ENCODE data around the gene SLC25A21.

DNA sequence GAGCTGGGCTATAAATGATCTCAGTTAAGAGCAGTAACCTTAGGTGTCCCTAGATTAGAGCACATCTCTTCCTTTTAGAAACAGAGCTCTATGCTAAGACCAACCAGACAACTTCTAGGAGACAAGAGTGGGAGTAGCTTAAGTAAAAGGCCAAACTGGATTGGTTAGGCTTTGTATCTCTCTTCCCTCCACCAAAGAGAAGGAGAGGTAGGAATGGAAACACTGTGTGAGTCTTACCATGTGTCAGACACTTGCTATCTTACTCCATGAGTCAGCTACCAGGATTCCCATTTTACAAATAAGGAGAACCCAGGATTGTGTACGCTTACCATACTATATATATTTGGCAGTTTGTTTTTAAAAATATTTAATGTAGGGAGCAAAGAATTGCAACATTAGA, 387.9 kb downstream of the SLC25A21 start:
- TF ChIP-seq, protein P1, sequence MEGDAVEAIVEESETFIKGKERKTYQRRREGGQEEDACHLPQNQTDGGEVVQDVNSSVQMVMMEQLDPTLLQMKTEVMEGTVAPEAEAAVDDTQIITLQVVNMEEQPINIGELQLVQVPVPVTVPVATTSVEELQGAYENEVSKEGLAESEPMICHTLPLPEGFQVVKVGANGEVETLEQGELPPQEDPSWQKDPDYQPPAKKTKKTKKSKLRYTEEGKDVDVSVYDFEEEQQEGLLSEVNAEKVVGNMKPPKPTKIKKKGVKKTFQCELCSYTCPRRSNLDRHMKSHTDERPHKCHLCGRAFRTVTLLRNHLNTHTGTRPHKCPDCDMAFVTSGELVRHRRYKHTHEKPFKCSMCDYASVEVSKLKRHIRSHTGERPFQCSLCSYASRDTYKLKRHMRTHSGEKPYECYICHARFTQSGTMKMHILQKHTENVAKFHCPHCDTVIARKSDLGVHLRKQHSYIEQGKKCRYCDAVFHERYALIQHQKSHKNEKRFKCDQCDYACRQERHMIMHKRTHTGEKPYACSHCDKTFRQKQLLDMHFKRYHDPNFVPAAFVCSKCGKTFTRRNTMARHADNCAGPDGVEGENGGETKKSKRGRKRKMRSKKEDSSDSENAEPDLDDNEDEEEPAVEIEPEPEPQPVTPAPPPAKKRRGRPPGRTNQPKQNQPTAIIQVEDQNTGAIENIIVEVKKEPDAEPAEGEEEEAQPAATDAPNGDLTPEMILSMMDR (tag by site-specific recombination; IDR thresholded peaks at IDR 0.05), result no peak
- TF ChIP-seq ZNF791 (tag by site-specific recombination; IDR thresholded peaks at IDR 0.05) (no peak), SCRT2 (tag by site-specific recombination; IDR thresholded peaks at IDR 0.05) (no peak), ZNF24 (tag by site-specific recombination; IDR thresholded peaks at IDR 0.05) (no peak), ZNF266 (tag by site-specific recombination; IDR thresholded peaks at IDR 0.05; ENCODE audit: low read depth) (no peak), ZNF274 (IDR thresholded peaks at IDR 0.05; ENCODE audit: low read length) (no peak), ZNF274 (tag by site-specific recombination; IDR thresholded peaks at IDR 0.05; ENCODE audit: borderline replicate concordance) (no peak), ZNF600 (tag by site-specific recombination; IDR thresholded peaks at IDR 0.05) (no peak)
- TF ChIP-seq, protein P2, sequence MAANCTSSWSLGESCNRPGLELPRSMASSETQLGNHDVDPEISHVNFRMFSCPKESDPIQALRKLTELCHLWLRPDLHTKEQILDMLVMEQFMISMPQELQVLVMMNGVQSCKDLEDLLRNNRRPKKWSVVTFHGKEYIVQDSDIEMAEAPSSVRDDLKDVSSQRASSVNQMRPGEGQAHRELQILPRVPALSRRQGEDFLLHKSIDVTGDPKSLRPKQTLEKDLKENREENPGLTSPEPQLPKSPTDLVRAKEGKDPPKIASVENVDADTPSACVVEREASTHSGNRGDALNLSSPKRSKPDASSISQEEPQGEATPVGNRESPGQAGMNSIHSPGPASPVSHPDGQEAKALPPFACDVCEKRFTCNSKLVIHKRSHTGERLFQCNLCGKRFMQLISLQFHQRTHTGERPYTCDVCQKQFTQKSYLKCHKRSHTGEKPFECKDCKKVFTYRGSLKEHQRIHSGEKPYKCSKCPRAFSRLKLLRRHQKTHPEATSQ (tag by site-specific recombination; IDR thresholded peaks at IDR 0.05), result no peak
